GM21367 (cell line): ENCODE results near the gene RINT1.
"Not testable (repeated sequence)": the region's sequence is repeated elsewhere in the genome, so short reads cannot be mapped to it uniquely, and the experiment has no call there.

Experiments used
- ATAC-seq: cut with Tn5 transposase; IDR thresholded peaks from one replicate; pipeline ENCODE4 v1.9.1; 2021; ENCODE audit not compliant: unreplicated experiment

RINT1 gene

GRCh38 chr7:105531792-105532671, at the start of gene RINT1:
RINT1 (plus strand) TSS chr7:105532201; CDS start chr7:105532316, 115 bp downstream.
- ATAC-seq: peak; percentile 89

- no peak for ATAC-seq
These were observed 44.1 kb upstream of the RINT1 start for GRCh38 chr7:105487579-105488571.

- ATAC-seq: no peak
These were observed 42.6 kb upstream of the RINT1 start for GRCh38 chr7:105489409-105489808.

GRCh38 chr7:105493196-105493922, 38.6 kb upstream of the RINT1 start:
- no peak for ATAC-seq

- no peak for ATAC-seq
These were observed 38.1 kb upstream of the RINT1 start for GRCh38 chr7:105493923-105494315.

GRCh38 chr7:105496521-105496920, 35.5 kb upstream of the RINT1 start:
- no peak for ATAC-seq

- ATAC-seq: no peak
These were observed 35.0 kb upstream of the RINT1 start for GRCh38 chr7:105497016-105497415.

- ATAC-seq: no peak
These were observed 29.8 kb upstream of the RINT1 start for GRCh38 chr7:105502173-105502572.

- ATAC-seq: no peak
These were observed 19.6 kb upstream of the RINT1 start for GRCh38 chr7:105512415-105512814.

GRCh38 chr7:105512926-105513526, 19.0 kb upstream of the RINT1 start:
- ATAC-seq: no peak

- ATAC-seq: not testable (repeated sequence)
These were observed 16.4 kb upstream of the RINT1 start for GRCh38 chr7:105515610-105516009.

- no peak for ATAC-seq
These were observed 12.6 kb upstream of the RINT1 start for GRCh38 chr7:105519353-105519752.

GRCh38 chr7:105520620-105521019, 11.4 kb upstream of the RINT1 start:
- not testable (repeated sequence) for ATAC-seq

GRCh38 chr7:105521027-105521716, 10.8 kb upstream of the RINT1 start:
- peak; percentile 32 for ATAC-seq

GRCh38 chr7:105521717-105522463, 10.1 kb upstream of the RINT1 start, which contains the start of gene PUS7:
PUS7 (minus strand) TSS chr7:105522271; CDS start chr7:105508512, 13,759 bp downstream.
- peak; percentile 80 for ATAC-seq

- ATAC-seq: not testable (repeated sequence)
These were observed 7.6 kb upstream of the RINT1 start for GRCh38 chr7:105524423-105524822.

GRCh38 chr7:105524840-105525239, 7.2 kb upstream of the RINT1 start:
- ATAC-seq: no peak

GRCh38 chr7:105527737-105528136, 4.3 kb upstream of the RINT1 start:
- not testable (repeated sequence) for ATAC-seq

- no peak for ATAC-seq
These were observed 1.9 kb upstream of the RINT1 start for GRCh38 chr7:105530126-105530525.
